HG02571 (cell line): ENCODE measurements around the gene MARCHF2.
"Not testable (repeated sequence)": the region's sequence is repeated elsewhere in the genome, so short reads cannot be mapped to it uniquely, and the experiment has no call there.

Experiments used
- ATAC-seq: cut with Tn5 transposase; IDR thresholded peaks from one replicate; pipeline ENCODE4 v1.9.1; 2021; ENCODE audit warnings: mild to moderate bottlenecking, moderate library complexity; ENCODE audit not compliant: unreplicated experiment

MARCHF2 gene

DNA sequence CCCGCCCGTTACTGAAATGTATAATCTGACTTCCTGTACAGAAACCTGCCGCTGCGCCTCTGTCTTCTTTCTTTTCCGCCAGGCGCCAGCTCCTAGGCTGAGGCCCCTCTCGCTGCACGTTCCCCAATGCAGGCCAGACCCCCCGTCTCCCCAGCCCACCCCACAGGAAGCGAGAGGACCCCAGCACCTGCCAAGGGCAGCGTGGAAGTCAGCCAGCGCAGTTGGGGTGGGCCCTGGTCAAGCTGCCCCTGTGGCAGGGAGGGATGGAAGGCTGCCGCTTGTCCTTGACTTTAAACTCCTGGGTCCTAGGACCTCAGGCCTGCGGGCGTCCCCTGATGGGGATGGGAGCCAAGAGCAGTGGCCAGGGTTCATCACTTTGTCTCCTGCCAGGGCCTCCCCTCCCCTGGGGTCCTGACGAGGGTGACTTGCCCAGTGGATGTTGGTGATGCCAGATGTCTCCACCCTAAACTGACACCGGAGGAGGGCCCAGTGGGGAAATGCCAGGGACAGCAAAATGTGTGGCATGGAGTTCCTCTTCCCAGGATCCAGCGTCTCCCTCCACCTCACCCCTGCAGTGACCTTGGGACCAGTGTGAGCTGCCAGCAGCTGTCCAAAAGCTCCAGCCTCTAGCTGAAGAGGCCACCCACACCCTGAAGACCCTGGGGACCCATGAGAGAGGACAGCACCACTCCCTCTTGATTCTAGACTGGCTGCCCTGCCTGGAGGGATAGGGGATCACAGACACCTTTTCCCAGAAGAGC, 8.5 kb upstream of the MARCHF2 start:
- ATAC-seq, result no peak

DNA sequence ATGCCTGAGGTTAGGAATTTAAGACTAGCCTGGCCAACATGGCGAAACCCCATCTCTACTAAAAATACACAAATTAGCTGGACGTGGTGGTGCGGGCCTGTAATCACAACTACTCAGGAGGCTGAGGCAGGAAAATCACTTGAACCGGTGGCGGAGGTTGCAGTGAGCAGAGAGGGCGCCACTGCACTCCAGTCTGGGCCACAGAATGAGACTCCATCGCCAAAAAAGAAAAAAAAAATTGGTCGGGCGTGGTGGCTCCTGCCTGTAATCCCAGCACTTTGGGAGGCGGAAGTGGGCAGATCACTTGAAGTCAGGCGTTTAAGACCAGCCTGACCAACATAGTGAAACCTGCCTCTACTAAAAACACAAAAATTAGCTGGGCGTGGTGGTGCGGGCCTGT, 2.4 kb upstream of the MARCHF2 start:
- ATAC-seq, result not testable (repeated sequence)

DNA sequence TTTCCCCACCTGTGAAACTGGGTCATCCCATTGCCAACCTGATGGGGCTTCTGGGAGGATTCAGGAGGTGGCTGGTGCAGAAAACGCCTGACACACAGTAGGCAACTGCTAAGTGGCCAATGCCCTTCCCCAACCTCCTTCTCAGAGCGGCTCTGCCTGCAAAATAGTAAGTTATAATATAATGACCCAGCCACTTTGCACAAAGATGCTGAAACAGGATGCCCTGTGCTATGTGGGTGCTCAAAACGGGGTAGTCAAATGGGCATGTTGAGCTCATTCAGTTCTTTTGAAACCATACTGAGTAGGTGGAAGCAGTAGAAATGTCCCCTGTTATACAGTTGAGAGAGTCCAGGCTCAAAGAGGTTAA, 507 bp downstream of the MARCHF2 start:
- no peak for ATAC-seq

DNA sequence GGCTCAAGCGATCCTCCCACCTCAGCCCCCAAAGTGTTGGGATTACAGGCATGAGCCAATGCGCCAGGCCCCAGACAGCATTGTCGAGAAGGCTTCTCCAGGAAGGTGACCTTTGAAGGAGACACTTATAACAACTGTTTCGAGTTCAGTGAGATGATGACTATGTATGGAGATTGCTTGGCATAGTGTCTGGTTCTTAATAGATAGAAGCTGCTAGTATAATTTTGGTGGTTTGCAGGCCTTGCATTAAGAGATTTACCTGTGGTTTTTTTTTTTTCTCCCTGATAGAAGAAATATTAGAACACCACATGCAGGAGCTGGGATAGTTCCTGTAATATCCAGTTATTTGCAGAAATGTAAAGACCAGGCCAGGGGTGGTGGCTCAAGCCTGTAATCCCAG, 3.7 kb downstream of the MARCHF2 start:
- no peak for ATAC-seq

DNA sequence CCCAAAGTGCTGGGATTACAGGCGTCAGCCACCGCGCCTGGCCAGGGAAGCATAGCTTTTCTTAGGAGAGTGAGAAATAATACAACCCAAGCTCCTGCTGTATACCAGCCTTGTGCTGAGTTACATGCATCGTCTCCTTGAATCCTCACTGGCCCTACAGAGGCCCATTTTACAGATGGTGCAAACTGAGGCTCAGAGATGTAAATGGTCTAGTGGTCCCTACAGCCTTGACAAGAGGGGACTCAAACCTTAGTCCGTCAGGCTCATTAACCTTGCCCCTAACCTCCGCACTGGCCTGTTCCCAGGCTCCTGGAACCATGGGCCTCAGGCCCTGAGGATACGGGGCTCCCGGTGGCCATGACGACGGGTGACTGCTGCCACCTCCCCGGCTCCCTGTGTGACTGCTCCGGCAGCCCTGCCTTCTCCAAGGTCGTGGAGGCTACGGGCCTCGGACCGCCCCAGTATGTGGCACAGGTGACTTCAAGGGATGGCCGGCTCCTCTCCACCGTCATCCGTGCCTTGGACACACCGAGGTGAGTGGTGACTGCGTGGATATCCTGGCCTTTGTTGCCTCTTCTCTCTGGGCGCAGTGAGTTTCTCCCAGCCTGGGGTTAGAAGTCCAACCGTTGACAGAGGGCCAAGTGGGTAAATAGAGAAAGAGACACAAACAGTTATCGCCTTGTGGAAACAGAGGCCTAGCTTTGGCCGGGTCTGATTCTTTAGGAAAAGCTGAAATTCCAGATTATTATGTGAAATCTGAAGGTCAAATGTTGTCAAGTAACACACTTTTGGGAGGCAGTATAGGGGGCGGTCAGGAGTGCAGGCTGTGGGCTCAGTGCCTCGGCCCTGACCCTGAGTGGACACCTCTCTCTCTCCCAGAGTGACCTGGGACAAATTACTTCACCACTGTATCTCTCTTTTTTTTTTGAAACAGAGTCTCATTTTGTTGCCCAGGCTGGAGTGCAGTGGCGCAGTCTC, 8.7 kb downstream of the MARCHF2 start:
- ATAC-seq, result no peak

DNA sequence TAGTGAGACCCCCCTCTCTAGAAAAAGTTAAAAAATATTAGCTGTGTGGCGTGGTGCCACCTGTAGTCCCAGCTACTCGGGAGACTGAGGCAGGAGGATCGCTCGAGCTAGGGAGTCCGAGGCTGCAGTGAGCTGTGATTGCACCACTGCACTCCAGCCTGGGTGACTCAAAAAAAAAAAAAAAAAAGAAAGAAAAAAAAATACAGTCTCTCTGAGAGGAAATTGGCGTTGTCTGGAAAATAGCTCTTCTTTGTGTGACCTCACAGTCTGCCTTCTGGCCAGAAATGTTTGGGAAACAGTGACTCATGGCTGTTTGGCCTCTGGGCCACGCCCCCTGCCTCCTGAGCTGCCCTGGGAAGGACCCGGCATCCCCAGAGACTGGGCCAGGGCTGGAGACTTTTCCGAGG, 10.7 kb downstream of the MARCHF2 start:
- ATAC-seq, result no peak

DNA sequence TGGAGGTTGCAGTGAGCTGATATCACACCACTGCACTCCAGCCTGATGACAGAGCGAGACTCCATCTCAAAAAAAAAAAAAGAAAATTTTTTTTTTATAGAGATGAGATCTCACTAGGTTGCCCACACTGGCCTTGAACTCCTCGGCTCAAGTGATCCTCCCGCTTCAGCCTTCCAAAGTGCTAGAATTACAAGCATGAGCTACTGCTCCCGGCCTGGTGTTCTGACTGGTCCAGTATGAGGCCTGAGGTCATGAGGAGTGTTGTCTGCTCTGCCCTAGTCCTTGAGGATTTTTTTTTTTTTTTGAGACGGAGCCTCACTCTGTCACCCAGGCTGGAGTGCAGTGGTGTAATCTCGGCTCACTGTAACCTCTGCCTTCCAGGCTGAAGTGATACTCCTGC, 12.2 kb downstream of the MARCHF2 start:
- ATAC-seq, result not testable (repeated sequence)

DNA sequence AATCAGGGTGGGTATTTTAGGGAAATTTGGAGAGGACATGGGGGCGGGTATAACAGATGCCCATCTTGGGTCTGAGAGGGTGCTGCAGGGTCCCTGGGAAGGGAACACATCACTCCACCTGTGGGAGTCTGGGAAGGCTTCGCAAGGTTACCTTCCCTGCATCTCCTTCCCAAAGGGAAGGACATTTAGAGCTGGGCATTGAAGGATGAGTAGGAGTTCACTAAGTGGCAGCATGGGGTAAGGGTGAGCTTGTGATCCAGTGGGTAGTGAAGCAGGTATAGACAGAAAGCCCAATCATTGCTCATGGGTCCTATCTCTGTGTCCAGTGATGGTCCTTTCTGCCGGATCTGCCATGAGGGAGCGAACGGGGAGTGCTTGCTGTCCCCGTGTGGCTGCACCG, 13.2 kb downstream of the MARCHF2 start:
- no peak for ATAC-seq

DNA sequence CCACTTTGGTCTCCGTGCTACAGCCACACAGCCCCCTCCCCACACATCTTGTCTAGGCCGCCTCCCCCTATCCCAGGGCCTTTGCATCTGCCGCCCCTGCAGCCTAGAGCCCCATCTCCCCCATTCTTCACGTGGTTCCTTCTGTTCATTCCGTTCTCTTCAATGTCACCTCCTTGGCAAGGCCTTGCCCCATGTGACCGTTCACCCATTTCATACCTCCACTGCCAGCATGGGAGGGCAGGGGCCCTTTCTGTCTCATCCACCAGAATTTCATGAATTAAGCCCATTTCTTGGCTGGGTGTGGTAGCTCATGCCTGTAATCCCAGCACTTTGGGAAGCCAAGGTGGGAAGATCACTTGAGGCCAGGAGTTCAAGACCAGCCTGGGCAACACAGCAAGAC, 15.9 kb downstream of the MARCHF2 start:
- no peak for ATAC-seq

DNA sequence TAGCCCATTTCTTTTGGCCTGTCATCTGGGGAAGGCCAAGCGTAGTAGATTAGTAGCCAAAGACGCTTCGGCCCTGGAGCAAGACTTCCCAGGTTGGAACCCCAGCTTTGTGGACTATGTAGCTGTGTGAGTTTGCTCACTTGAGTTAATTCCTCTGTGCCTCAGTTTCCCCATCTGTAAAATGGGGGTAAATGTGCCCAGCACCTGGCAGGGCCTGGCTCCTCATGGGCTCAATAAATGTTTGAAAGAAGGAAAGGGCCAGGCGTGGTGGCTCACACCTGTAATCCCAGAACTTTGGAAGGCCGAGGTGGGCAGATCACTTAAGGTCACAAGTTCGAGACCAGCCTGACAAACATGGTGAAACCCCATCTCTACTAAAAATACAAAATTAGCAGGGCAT, 16.7 kb downstream of the MARCHF2 start:
- ATAC-seq, result no peak

DNA sequence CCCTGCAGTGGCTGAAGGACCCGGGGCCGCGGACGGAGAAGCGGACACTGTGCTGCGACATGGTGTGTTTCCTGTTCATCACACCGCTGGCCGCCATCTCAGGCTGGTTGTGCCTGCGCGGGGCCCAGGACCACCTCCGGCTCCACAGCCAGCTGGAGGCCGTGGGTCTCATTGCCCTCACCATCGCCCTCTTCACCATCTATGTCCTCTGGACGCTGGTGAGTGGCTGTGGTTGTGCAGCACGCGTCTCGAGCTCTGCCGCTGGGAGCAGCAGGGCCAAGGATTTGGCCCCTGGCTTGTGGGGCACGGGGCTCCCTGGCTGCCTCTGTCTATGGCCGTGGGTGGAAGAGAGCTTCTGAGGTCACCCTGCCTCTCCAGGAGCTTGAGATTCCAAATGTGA, 17.5 kb downstream of the MARCHF2 start:
- no peak for ATAC-seq

DNA sequence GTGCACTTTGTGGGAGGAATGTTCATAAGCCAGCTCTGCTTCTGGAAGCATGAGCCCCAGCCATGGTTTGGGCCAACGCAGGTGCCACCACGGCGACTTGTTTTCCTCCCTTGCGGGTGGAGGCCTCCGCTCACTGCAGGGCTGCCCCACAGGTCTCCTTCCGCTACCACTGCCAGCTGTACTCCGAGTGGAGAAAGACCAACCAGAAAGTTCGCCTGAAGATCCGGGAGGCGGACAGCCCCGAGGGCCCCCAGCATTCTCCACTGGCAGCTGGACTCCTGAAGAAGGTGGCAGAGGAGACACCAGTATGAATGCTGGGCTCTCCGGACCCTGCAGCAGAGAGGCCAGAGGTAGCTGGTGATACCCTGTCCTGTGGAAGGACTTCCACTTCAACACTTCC, 25.1 kb downstream of the MARCHF2 start:
- ATAC-seq, result no peak

DNA sequence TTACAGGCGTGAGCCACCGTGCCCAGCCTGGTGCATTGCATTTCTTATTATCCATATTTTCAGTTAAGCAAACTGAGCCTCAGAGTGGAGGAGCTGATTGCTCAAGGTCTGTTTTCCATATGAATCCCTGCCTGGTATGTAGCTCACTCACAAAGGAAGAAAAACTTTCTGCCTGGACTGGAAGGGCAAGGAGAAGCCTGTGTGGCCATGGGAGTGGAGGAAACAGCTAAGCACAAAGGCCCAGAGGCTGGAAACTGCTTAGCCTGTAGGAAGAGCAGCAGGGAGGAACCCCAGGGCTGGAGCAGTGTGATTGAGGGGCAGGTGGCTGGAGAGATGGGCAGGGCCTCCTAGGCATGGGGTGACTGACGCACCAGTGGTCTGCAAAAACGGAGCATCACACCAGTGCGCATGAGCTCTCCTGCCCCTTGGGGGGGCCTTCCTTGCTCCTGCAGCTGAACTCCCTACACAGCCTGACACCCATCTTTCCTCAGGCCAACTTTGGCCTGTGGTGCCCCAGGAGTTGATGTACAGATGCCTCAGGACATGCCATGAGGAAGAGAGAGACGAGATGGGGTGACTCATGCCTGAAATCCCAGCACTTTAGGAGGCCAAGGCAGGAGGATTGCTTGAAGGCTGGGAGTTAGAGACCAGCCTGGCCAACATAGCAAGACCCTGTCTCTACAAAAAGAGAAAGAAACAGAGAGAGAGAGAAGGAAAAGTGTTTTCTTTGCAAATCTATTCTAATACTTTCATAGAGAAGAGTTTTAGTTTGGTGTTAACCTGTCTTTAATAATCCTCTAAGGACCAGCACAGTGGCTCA, 28.8 kb downstream of the MARCHF2 start:
- ATAC-seq, result no peak

DNA sequence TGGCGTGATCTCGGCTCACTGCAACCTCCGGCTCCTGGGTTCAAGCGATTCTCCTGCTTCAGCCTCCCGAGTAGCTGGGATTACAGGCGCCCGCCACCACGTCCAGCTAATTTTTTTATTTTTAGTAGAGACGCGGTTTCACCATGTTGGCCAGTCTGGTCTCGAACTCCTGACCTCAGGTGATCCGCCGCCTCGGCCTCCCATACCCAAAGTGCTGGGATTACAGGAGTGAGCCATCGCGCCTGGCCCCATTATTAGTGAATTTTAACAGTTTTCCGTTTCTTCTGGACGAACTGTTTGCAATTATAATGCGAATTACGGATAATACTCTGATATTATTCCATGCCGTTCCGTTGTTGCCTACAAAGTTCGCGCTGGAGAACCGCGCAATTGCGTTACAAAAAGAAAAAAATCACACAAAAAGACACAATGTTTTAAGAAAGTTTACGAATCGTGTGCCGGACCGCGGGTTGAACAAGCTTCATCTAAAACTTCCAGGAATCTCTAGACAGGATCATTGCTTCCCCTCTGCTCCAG, 31.1 kb downstream of the MARCHF2 start:
- not testable (repeated sequence) for ATAC-seq

DNA sequence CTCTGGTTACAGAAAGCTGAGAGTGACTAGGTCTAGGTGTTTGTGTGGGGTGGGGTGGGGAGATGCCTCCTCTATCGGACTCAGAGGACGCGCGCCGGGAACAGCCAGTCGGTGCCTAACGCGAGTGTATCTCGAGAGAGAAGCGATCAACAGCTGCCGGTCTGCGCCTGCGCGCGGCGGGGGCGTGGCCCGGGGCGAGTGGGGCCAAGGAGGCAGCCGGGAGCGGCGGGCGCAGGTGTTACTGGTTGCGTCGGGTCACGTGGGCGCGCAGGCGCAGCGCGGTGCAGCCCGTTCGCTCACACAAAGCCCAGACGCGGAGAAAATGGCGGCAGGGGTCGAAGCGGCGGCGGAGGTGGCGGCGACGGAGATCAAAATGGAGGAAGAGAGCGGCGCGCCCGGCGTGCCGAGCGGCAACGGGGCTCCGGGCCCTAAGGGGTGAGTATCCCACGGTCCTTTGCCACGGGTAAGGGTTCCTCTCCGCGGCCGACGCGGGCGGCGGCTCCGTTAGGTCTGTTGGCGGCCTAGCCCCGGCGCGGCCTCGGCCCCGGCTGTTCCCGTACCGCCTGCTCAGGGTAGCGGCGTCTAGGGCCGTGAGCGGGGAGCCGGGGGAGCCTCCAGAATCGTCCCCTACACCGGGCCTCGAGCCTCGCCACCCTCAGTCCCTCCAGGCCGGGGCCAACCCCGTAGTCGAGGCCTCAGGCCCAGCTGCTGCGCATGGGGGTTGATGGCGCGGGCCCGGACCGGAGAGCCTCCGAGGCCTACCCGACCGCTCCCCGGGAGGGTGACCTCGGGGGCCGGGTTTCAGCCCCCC, 31.8 kb downstream of the MARCHF2 start, which contains the start of gene HNRNPM:
Gene HNRNPM (plus strand): TSS at position 299 of the 811 bp plus-strand sequence. CDS start 24 bp downstream, at position 323.
- ATAC-seq, result peak; percentile 82

DNA sequence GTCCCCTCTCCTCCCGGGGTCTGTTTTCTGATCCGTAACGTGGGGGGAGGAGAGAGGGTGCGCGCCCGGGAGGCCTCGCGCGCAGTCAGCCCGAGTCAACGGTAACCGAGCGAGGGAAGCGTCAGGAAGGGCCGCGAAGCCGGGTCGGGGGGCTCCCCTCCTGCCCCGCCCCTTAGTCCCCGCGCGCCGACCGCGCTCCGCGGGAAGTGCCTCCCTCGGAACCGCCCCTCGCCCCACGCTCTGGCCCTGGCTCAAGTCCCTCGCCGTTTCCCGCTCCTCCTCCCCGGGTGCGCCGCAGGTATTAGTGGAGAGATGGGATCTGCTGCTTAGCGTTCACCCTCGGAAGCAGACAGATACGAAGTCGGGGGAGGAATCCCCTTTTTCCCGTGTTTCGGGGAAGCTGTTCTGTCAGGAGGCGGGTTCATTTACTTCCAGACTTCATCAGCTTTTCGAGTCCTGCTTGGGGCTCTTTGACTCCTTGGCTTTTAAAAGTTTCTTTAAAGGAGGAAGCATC, 32.4 kb downstream of the MARCHF2 start:
- peak; percentile 26 for ATAC-seq

DNA sequence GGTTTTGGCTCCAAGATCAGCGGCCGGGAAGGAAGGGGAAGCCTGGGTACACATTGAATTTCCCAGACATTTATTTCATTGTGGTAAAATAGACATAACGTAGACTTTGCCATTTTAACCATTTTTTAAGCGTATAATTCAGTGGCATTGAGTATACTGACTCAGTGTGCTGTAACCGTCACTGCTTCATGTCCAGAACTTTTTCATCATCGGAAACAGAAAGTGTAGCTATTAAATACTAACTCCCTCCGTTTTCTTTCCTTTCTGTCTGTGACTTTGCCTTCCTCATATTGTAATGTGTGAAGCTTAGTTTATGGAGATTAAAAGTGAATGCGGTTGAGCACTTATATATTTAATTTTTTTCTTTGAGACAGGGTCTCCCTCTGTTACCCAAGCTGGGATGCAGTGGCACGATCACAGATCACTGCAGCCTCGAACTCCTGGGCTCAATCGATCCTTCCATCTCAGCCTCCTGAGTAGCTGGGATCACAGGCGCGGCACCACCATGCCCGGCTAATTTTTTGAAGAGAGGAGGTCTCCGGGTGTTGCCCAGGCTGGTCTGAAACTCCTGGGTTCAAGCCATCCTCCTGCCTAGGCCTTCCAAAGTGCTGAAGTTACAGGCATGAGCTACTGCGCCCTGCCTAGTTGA, 33.1 kb downstream of the MARCHF2 start:
- ATAC-seq, result no peak

DNA sequence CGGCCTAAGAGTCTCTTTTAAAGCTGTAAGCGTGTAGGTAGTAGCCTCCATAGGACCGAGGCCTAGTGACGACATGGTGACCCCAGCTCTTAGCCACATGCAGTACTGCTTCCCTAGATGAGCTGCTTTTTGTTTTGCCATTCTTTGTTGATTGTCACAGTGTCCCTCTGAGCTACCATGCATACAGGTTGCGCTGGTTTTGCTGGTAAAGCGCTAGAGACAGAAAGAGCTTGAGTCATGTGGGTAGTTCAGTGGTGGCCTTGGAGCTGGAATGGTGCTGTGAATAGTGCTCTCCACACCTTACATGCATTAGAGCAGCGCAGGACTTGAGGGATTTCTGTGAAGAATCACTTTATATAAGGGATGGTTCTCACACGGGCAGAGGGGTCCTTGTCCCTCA, 36.7 kb downstream of the MARCHF2 start:
- no peak for ATAC-seq

DNA sequence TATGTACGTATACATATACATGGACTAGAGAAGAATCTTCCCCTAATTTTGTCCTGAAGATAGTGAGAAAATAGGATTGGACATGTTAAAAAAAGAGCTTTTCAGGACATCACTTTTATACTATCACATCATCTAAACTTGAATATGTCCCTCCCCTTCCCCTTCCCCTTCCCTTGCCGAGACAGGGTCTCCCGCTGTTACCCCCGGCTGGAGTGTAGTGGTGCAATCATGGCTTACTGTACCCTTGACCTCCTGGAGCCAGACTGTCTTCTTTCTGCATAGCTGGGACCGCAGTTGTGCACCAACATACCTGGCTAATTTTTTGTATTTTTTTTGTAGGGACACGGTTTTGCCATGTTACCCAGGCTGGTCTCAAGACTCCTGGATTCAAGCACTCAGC, 38.3 kb downstream of the MARCHF2 start:
- no peak for ATAC-seq
